NCI-H345 treated with DMSO at 0.1 percent for 48 hours (cell line): ENCODE data around the gene SKP1.

Experiments
- DNase-seq: peaks from one replicate; lab custom pipeline; 2025; ENCODE audit not compliant: unreplicated experiment; lab: John Stamatoyannopoulos, UW

The SKP1 gene

GRCh38 chr5:134130239-134130945 is 46.4 kb downstream of the SKP1 start:
- no peak for DNase-seq

DNA sequence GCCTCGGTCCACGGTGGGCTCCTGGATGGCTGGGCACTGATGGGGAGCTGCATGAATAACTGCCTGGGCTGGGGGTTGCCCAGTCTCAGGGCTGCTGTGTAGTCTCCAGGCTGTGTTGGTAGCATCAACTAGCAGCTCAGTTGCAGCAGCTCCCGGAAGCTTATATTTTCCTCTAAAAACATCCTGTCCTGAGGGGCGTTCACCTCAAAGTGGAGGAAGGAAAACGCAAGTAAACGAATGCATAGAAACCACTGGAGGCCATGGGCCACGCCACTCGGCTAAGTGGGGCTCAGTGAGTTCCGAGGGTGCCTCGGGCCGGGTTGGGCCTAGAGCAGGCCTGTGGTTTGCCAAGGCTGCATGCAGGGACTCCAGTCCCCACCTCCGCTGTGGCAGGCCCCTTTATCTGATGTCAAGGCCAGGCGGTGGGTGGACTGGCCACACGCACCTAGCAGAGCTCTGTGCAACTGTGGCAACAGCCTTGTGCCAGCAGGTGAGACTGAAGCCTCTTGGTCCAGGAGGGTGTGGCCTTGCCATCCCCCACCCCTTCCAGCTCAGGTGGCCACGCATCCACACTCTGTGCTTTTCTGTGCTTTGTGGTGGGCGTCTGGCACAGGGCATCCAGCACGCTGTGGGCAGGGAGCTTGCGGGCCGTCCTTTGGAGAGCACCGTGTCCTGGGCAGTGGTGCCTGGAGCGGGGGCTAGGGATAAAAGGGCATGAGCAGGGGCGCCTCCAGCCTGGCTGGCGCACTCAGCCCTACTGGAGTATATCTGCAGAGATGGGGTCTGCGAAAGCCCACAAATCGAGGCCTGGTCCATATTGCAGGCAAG is 47.1 kb downstream of the SKP1 start:
- no peak for DNase-seq

DNA sequence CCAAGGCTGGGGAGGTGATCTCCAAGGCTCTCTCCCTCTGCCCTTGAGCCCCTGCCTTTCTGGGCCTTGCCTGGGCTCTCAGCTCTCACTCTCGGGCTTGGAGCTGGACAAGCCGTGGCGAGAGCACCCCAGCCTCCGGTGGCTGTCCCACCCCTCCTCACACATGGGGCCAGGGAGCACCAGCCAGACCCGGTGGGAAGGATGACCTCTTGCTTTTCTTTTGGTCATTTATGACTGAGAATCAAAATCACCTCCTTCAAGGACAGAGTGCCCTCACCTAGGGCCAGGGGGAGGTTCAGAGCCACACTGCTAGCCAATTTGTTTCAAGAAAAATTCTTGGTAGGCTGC is 48.1 kb downstream of the SKP1 start:
- no peak for DNase-seq

DNA sequence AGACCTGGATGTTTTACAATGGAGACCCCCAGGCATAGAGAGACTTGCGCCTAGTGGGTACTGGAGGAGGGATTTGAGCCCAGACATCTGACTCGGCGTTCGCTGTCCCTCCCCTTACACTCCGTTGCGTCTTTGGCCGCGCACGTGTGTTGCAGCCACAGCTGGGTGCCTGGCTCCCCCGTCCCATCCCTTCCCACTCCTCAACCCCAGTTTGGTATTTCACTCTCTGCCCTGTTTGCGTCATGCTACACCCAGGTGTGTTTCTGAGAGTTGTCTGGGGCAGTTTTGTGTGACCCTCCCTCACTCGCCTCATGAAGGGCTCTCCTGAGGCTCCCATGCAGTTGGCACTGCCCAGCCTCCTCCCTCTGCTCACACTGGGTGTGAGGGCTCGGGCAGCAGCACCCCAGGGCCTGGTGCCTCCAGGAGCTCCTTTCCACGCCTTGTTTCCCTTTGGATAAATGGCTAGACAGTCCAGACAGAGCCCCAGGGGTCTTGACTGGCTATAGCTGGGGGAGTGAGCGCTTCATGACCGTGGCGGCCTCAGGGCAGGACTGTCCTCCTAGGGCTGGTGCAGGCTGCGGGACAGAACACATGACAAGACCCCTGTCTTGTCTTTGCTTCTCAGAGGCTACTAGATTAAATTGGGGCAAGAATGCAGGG is 48.6 kb downstream of the SKP1 start:
- no peak for DNase-seq

DNA sequence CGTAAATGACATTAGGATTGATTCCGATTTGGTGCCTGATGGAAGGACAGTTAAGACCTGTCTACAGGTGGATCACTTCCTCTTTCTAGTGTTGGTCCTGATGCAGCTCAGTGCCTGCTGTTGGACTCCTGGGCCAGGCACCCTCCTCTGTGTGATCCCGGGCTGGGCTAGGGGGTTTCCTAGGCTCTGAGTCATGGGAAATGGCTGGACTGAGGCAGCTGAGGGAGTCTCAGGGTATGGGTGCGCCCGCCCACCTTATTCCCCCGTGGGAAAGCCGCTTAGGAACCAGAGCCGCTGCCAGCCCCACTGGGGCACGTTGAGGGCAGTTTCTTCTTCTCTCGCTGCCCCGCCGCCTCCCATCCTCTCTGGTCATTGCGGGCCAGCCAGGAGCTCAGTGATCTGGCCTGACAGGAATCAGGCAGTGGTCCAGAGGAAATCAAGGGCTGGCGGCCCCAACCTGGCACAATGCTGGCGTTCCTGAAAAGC is 49.3 kb downstream of the SKP1 start:
- no peak for DNase-seq

DNA sequence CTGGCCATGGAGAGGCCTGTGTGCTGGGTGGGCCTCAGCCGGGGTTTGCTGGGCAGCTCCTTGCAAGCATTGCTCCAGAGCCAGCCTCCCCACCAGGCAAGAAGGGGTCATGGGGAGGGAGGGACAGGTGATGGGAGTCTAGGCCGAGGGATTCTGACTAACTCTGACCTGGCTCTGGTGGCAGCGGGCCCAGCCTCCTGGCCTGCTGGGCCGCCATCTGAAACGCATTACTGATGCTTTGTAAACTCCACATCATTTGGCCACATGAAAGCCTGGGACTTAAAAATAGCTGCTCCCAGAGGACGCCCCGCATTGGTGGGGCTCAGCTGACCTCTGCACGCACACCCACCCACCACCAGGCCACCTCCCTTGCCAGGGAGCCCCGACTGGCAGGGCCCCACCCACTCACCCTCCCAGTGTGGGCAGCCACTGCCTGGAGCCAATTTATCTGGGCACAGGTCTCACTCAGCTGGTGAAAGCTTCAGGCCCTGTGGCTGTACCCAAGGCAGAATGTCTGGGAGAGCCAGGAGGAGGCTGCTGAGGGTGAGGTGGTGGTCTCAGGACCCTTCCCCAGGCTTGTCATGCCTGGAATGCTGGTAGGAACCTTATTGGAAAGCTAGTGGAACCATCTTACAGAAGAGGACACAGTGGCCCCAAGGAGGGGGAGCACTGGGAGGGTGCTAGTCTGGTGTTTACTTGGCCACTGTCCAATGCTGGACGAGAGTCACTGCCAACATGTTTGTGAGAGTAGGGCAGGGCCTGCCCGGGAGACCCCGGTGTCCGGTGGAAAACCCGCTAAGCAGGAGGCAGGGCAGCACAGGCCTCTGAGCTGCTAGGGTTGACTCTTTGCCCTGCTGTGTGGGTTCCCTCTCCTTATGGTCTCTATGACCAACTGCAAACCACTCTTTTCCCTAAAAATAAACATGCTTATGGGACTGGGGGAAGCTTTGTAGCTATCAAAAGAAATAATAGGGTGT is 51.4 kb downstream of the SKP1 start:
- DNase-seq = no peak

- DNase-seq = no peak
Measured at GRCh38 chr5:134124289-134125038, 52.3 kb downstream of the SKP1 start.

DNA sequence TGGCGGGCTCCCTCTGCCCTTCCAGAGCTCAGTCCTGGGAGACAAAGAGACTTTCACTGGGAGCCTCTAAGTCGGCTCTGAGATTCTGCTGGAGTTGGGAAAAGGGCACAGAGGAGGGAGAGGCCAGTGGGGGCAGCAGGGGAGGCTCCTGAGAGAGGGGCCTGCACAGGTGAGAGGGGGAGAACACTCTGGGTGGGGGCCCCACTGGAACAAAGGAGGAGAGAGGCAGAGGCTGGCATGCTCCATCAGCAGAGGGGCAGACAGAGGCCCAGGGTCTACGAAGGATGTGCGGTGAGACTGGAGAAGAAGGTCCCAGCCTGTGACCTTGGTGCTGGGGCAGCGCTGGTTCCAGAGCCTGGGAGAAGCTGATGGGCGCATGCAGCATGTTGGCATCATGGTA is 53.4 kb downstream of the SKP1 start:
- no peak for DNase-seq

GRCh38 chr5:134122530-134122929 is 54.2 kb downstream of the SKP1 start:
- DNase-seq = no peak

DNA sequence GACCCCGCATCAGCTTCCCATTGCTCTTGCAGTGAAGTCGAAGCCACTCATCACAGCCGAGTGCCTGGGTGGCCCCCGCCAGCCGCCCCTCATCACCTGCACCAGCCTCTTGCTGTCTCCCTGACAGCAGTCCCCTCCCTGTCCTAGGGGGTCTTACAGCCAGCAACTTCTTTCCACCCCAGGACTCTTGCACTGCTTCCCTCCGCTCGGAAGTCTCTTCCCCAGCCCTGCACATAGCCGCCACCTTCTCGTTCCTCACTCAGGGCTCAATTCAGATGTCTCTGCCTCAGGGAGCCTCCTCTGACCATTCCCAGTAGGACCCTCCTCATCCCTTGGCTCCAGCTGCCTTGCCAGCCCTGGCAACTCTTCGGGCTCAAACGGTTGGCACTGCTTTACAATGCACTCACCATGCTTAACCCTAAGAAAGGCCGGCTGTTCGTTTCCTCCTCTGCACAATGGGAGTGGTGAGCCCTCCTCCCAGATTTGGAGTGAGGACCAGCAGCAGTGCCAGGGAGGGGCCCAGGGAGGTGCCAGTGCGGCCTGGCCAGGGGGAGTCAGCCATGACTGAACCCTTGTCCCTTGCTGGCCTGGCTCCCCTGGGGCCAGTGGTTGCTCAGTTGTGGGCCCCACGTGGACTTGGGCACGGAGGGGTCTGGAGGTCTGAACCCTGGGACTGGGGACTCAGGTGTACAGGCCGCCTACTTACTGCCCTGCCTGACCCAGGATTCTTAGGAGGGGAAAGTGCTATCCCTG is 56.2 kb downstream of the SKP1 start:
- peak; percentile 82 for DNase-seq

- no peak for DNase-seq
Measured at GRCh38 chr5:134119720-134120119, 57.0 kb downstream of the SKP1 start.

DNA sequence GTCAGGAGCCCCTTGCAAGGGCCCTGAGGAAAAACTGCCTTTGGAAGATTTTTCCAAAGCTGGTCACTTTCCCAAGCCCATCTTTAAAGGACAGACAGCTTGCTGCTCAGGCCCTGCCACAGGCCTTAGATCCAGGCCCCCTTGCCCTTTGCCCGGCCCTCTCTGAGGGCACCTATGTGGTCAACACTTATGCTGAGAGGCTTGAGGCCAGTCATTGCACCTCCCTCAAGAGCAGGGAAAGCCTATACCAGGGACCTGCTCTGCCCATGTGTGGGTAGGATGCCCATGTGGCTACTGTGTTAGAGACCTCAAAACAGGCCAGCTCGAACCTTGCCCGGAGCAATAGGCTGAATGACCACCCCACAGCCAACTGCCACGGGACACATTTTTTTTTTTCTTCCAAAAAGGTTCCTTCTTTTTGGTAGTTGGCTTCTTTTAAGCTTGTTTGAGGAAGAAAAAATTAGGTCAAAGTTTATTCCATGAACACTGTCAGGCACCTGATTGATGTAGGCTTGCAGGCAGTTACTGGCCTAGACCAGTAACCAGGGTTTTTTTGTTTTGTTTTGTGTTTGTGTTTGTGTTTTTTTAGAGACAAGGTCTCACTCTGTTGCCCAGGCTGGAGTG is 58.4 kb downstream of the SKP1 start:
- no peak for DNase-seq

DNA sequence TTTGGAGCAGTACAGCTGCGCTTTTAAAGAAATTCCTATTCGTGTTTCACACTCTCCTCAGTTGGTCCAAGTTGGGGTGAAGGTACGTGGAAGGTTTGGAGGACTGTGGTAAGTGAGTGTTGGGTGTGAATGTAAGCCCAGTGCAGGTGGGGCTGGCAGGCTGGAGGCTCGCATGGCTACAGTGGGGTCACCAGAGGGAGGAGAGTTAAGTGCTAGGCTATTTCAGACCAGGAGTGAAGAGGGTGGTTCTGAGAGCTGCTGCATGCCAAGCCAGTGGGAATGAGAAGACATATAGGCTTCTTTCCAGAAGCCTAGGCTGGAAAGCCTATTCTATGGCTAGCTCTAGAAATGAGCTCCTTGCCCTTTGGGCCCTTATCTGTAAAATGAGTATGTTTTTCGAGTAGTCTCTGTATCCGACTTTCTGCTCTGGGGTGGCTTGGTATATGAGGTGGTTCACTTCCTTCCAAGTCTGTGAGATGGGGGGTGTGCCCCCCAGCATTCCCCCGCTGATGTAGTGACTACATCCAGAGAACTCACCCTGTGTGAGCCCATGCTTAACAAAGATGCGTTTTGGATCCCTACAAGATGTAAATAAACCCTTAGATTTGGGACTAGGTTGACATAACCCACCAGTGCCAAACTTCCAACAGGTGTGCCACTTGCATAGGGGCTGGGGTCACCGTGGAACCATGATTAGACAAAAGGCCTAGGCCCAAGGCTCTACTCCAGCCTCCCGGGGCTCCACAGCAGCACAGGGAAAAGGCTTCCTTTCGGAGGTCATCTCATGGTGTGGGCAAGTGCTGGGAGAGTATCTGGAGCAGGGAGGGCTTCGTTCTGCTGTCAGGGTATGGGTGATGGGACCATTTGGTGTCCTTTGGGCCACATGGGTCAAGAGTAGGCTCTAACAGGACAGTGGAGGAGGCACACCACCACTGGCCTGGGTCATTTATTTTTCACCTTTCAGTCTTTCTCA is 59.7 kb downstream of the SKP1 start:
- DNase-seq = no peak

GRCh38 chr5:134116286-134116685 is 60.5 kb downstream of the SKP1 start:
- no peak for DNase-seq

- no peak for DNase-seq
Measured at GRCh38 chr5:134115806-134116175, 61.0 kb downstream of the SKP1 start.

DNA sequence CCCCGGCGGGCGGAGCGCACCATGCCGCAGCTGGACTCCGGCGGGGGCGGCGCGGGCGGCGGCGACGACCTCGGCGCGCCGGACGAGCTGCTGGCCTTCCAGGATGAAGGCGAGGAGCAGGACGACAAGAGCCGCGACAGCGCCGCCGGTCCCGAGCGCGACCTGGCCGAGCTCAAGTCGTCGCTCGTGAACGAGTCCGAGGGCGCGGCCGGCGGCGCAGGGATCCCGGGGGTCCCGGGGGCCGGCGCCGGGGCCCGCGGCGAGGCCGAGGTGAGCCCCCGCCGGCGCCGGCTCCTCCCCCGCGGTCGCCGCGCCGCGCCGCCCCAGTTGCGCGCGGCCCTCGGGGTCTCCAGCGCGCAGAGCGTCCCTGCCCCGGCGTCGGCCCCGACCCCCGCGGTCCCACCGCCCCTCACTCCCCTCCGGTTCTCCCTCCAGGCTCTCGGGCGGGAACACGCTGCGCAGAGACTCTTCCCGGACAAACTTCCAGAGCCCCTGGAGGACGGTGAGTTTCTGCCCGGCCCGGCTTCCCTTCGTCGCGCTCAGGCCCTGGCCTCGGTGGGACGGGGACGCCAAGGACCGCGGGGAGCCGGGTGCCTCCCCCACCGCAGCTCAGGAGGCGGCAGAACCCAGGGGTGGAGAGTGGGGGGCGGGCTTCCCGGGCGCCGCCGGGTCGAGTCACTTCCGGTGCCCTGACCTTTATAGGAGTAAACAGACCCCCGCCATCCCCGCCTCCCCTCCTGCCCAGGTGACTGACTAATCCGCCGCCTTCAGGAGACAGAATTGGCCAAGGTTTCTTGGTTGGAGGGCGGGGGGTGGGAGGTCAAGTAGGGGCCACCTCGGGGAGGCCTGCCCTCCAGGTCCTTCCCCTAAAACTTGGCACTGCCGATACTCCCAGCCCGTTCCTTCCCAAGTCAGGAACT is 61.6 kb downstream of the SKP1 start:
- DNase-seq = no peak
